Tibial nerve (tissue), 4 donors: ENCODE measurements around the gene POLR2B.

Experiments used
- CTCF ChIP-seq, 5 experiments: fragments of 200-600 bp in 3 of 5; fragments of 450-650 bp in 2 of 5; sonication (generic) in 3 of 5; IDR thresholded peaks; one replicate each; pipeline ENCODE4 v1.5.1; 2016 to 2019; ENCODE audit warnings: antibody characterized with exemption in 5 of 5, mild to moderate bottlenecking in 3 of 5, moderate library complexity in 2 of 5
- EP300 ChIP-seq, 2 donors: sonication (generic); formaldehyde crosslinking; IDR thresholded peaks; one replicate each; pipeline ENCODE4 v1.6.1; 2017; ENCODE audit warnings: antibody characterized with exemption in 2 of 2, mild to moderate bottlenecking in 1 of 2
- POLR2A ChIP-seq, 2 donors: fragments of 450-650 bp; IDR thresholded peaks; one replicate each; pipeline ENCODE4 v1.6.1; 2017; ENCODE audit warnings: antibody characterized with exemption in 2 of 2, mild to moderate bottlenecking in 2 of 2, moderate library complexity in 2 of 2

- TF ChIP-seq CTCF (IDR thresholded peaks at IDR 0.05): no peak
- no peak for TF ChIP-seq EP300 (IDR thresholded peaks at IDR 0.05)
- TF ChIP-seq POLR2A (IDR thresholded peaks at IDR 0.05): no peak
Measured at GRCh38 chr4:57053508-57053907, 74.8 kb downstream of the POLR2B start.
